GM21723 (cell line): ENCODE data around the gene C3orf33.
A peak's percentile ranks its signal among the peaks of the same experiment; 100 is the strongest.
"Not testable (repeated sequence)": the region's sequence is repeated elsewhere in the genome, so short reads cannot be mapped to it uniquely, and the experiment has no call there.

Source experiments
- ATAC-seq: cut with Tn5 transposase; IDR thresholded peaks from one replicate; pipeline ENCODE4 v1.9.1; 2021; ENCODE audit warnings: mild to moderate bottlenecking, moderate library complexity; ENCODE audit not compliant: unreplicated experiment

The C3orf33 gene, protein sequence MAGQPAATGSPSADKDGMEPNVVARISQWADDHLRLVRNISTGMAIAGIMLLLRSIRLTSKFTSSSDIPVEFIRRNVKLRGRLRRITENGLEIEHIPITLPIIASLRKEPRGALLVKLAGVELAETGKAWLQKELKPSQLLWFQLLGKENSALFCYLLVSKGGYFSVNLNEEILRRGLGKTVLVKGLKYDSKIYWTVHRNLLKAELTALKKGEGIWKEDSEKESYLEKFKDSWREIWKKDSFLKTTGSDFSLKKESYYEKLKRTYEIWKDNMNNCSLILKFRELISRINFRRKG

DNA sequence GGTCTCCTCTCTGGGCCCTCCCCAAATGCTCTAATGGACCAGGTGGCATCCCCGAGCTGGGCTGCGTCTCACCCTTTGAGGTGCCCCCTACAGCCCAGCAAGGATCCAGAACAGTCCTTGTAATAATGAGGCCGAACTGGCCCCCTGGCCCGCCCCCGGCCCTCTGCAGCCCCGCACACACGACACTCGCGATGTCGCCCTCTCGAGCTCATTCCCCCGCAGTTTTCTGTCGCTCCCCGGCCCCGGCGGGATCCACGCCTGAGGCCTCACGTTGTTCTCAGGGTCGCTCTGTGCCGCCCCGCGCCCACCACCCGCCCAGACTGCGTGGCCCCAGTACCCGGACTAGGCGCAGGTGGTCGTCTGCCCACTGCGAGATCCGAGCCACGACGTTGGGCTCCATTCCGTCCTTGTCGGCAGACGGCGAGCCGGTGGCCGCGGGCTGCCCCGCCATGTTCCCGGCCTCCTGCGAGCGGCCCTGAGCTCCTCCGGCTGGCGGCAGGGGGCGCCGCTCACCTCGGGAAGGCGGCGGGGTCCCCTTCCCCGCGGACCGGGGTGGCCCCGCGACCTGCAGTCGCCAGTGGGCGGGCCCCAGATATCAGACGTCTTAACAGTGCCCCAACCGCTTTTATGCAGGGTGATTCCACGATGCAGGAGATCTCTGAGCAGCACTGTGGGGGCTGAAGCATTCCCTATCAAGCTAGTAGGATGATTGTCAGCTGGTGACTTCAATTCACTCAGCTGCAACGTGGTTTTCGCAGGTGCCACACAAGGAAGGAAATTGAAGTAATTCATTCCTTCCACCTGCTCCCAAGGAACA is at the start of gene C3orf33:
Gene C3orf33, minus strand, starts transcription at position 477 of the 817 bp plus-strand sequence. Its CDS starts 26 bp downstream, at position 451.
- ATAC-seq, result peak; percentile 96

DNA sequence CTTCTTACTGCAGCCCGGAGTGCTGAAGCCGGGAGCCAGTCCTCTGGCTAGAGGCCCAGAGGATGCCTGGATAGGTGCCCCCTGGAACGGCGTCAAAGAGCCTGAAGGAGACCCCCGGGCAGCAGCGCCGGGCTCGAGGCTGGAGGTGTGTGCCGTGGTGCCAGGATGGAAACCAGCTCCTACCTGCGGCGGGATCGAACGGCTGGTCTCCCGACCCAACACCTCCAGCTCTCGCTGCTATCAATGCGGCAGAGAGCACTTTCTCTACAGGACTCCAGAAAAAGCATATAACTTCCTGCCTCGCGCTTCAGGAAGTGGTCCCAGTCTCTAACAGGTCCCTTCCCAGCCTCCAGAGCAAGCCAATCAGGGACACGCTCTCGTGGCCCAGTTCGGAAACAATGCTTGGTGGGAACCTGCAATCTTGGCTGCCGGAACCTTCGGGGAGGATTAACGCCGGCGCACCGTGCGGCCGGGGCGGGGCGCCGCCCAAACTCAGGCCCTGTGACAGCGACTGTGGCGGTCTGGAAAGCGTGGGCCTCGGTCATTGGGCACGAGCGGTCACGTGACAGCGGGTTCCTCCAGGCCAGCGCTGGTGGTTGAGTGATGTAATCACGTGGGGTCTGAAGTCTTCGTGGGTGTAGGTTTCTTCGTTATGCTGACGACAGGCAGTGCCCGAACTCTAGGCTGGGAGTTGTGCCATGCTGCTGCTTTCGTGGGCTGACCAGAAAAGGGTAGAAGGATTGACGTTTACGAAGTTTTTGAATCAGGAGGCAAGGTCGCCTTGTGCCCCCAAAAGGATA is 48.3 kb upstream of the C3orf33 start, which contains the start of gene SLC33A1:
Gene SLC33A1, minus strand, starts transcription at position 287 of the 800 bp plus-strand sequence. CDS start 430 bp downstream, outside the sequence.
- peak; percentile 93 for ATAC-seq

- peak; percentile 15 for ATAC-seq
Measured at GRCh38 chr3:155853214-155854140, 47.4 kb upstream of the C3orf33 start.

- no peak for ATAC-seq
Measured at GRCh38 chr3:155852341-155852740, 46.3 kb upstream of the C3orf33 start.

- ATAC-seq, result not testable (repeated sequence)
Measured at GRCh38 chr3:155849404-155849803, 43.3 kb upstream of the C3orf33 start.

DNA sequence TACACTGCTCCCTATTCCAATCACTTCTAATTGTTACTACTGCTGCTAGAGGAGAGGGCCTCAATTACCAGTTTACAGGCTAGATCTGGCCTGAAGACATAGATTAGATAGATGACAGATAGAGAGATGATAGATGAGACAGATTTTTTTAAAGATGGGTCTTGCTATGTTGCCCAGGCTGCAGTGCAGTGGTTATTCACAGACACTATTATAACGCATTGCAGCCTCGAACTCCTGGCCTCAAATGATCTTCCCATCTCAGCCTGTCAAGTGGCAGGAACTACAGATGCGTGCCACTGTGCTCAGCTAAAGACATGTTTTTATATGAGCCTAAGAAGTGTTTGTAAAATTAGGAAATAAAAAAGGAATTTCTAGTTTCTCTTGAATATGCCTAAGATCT is 41.9 kb upstream of the C3orf33 start:
- no peak for ATAC-seq

- ATAC-seq, result no peak
Measured at GRCh38 chr3:155846119-155846518, 40.0 kb upstream of the C3orf33 start.

DNA sequence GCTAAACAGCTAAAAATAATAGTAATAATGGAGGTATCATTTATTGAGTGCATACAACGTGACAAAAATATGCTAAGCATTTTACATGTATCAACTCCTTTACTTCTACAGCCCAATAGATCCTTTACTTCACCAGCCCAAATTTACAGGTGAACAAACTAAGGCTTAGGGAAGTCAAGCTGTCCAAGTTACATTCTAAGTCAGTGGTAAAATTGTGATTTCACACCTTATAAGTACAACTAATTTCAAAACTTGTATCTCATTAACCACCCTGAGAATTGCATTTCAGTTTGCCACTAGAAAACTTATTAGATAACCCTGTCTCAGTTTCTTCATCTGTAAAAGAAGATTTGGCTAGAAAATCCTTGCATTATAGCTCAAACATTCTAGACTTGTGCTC is 37.5 kb upstream of the C3orf33 start:
- no peak for ATAC-seq

DNA sequence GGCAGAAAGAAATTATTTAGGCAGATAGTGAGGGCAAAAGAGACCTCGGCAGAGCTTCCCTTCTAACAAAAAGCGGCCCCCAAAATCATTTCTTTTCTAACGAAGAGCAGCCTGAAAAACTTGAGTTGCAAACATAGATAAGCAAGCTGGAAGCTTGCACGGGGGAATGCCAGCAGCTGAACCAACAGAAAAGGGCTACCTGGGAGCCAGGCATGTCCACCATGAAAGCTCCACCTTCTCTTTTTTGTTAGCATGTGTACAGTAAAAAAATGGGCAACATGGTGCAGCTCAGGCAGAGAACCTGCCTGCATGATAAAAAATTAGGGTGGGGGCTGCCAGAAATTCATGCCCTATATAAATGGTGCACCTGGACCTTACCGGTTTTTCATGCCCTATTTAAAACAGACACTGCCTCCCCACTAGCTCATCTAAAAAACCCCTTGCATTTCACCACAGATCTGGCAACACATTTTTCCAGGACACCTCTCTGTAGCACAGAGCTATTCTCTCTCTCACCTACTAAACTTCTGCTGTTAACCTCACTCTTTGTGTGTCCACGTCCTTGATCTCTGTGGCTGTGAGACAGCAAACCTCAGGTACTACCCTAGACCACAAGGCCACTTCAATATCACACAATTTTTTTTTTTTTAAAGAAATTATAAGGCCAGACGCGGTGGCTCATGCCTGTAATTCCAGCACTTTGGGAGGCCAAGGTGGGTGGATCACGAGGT is 29.4 kb upstream of the C3orf33 start:
- ATAC-seq, result no peak

GRCh38 chr3:155828490-155829098 is 22.5 kb upstream of the C3orf33 start:
- ATAC-seq, result not testable (repeated sequence)

DNA sequence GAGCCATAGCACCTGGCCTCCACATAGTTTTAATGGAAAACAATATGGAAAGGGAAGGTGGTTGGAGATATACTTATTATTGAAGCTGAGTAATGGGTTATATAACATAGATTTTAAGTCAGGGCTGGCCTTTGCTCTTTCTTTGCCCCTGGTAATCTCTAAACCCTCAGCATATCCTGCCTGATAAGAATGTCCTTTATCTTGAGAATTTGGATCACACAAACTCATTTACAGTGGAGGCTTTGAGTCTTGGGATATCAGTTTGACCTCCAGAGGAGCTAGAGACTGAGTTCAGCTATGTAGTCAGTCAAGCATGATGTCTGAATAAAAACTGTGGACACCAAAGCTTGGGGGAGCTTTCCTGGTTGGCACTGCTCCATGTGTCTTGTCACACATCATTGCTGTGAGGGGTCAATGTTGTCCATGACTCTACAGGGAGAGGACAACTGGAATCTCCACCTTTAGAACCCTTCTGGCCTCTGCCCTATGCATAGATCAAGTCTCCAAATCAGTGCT is 9.0 kb upstream of the C3orf33 start:
- no peak for ATAC-seq

DNA sequence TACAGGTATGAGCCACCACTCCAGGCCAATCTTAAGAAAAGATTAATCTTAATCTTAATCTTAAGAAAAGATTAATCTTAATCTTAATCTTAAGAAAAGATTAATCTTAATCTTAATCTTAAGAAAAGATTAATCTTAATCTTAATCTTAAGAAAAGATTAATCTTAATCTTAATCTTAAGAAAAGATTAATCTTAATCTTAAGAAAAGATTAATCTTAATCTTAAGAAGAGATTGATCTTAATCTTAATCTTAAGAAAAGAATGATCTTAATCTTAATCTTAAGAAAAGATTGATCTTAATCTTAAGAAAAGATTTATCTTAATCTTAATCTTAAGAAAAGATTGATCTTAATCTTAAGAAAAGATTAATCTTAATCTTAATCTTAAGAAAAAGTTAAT is 7.1 kb upstream of the C3orf33 start:
- ATAC-seq, result not testable (repeated sequence)

GRCh38 chr3:155809181-155809580 is 3.1 kb upstream of the C3orf33 start:
- ATAC-seq, result no peak

DNA sequence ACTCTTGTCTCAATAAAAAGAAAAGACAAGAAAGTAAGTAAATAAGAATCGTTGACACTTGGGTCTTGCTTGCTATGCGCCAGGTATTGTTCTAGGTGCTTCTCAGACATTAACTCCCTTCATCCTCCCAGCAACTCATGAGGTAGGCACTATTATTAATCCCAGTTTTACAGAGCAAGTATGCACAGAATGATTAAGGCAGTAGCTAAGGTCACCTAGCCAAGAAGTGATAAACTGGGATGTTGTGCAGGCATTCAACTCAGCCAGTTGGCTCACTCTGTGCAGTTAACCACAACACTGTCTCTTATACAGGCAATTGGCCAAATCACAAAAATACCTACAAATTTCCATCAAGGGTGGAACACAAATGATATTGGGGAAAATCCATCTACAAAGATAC is 1.7 kb upstream of the C3orf33 start:
- no peak for ATAC-seq

GRCh38 chr3:155805204-155805801 is 775 bp downstream of the C3orf33 start:
- ATAC-seq, result peak; percentile 9

DNA sequence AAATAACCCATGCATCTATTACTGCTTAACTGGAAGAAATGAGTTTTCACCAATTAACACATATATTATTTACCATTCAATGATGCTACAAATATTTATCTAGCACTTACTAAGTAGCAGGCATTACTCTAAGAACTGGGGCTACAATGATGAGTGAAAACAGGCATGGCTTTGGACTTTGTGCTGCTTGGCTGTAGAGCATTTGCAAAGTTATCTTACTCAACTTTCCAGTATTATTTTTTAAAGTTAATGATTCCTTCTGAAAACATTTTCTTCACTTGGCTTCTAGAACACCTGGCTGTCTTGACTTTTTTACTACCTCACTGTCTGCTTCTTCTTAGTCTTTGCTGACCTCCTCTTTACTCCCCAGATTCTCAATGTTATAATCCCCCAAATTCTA is 1.8 kb downstream of the C3orf33 start:
- no peak for ATAC-seq

DNA sequence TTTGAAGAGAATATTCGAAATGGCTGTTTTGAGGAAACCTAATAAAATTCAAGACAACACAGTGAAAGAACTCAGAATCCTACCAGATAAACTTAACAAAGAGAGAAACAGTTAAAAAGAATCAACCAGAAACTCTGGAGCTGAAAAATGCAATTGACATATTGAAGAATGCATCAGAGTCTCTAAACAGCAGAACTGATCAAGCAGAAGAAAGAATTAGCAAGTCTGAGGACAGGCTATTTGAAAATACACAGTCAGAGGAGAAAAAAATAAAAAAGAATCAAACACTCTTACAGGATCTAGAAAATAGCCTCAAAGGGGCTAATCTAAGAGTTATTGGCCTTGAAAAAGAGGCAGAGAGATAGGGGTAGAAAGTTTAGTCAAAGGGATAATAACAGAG is 13.5 kb downstream of the C3orf33 start:
- ATAC-seq, result no peak

DNA sequence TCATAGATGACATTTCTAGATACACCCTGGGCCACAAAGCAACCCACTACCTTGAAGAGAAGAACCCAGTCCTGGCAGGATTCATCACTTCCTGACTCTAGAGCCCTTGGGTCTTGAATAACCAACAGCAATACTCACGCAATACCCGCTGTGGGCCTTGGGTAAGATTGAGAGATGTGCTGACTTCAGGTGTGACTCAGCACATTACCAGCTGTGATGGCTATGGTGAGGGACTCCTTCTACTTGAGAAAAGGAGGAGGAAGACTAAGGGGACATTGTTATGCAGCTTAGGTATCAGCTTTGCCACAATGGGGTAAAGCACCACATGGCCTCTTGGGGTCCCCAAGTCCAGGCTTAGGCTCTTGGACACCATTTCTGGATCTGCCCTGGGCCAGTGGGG is 14.9 kb downstream of the C3orf33 start:
- no peak for ATAC-seq
